ENCODE results near the gene IL17B.

DNA sequence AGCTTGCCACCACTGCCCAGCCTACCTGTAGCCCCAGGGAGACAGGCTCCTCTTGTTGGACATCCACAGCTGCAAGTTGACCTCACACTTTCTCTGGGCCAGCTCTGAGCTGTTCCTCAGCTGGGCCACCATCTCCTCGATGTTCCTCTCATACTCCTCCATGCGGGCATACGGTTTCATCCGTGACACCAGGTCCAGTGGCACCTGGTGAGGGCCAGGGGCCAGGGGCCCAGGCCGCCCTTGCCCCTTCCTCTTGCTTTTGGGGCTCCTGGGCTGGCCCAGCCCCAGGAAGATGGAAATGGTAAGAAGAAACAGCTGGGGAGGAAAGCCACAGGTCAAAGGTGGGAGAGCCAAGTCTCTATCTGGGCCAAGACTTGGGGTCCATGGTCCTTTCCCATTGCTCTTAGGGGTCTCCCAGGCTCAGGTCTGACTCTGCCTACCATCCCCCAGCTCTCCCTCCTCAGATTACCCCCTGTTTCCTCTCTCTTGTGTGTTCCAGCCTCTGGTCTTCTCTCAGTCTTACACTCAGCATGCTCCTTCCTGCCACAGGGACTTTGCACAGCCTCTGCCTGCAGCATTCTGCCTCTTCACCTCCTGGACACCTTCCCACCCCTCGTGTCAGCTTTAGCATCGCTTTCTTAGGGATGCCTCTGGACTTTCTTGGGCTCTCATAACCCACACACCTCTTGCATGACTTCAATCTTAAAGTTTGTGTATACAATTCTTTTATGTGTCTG lies 2.2 kb downstream of the IL17B start:
- TF ChIP-seq EP300 (IDR thresholded peaks at IDR 0.05) (no peak), CTCF (IDR thresholded peaks at IDR 0.05) (no peak), POLR2AphosphoS5 (IDR thresholded peaks at IDR 0.05) (no peak)

Measured in upper lobe of left lung (tissue), 4 donors.